Spinal cord (tissue), 10 donors: ENCODE data around the gene NKAIN4. TPM values are rescaled to one million over a fixed set of nuclear protein-coding genes. Genes with fewer than 3 reads are reported as not detected.
A peak's percentile ranks its signal among the peaks of the same experiment; 100 is the strongest.

Experiments
- DNase-seq, 6 donors: peaks; one replicate each; pipeline versions ENCODE4 v3.0.0 to v3.0.0-alpha.2; 2013 to 2015; ENCODE audit warnings: low spot score in 6 of 6, low read depth in 4 of 6
- H3K27ac ChIP-seq: one replicate; pipeline ENCODE4 v1.5.1; 2013; ENCODE audit warnings: low read depth, low read length, control low read depth
- H3K27me3 ChIP-seq: one replicate; pipeline ENCODE4 v1.6.1; 2013; ENCODE audit warnings: low read length; ENCODE audit not compliant: control insufficient read depth, insufficient read depth
- H3K36me3 ChIP-seq: one replicate; pipeline ENCODE4 v1.6.1; 2013; ENCODE audit warnings: low read length; ENCODE audit not compliant: control insufficient read depth, insufficient read depth
- H3K4me1 ChIP-seq: one replicate; pipeline ENCODE4 v1.6.1; 2013; ENCODE audit warnings: low read length; ENCODE audit not compliant: control insufficient read depth, insufficient read depth
- H3K4me3 ChIP-seq: one replicate; pipeline ENCODE4 v1.5.1; 2013; ENCODE audit warnings: low read depth, low read length, control low read depth
- H3K9me3 ChIP-seq: one replicate; pipeline ENCODE4 v1.6.1; 2013; ENCODE audit warnings: low read length; ENCODE audit not compliant: control insufficient read depth, insufficient read depth
- WGBS: methylation state at CpG from one replicate; pipeline ENCODE4 v1.1.5; 2013; ENCODE audit warnings: missing lambda C conversion rate; ENCODE audit not compliant: insufficient coverage; 5-methylcytosine and 5-hydroxymethylcytosine counted together
- polyA plus RNA-seq, 2 donors: library from polyadenylated mRNA; unstranded; fragments of 120-200 nt; gene quantifications; one replicate each; pipeline ENCODE4 v1.2.1, GENCODE V29; 2013; ENCODE audit not compliant: insufficient read length in 2 of 2
- total RNA-seq, 2 donors: library from RNA; depleted of rRNA in 1 of 2; stranded (reverse); fragments of 120-200 nt in 1 of 2; fragments of >200 nt in 1 of 2; gene quantifications; one replicate each; pipeline versions ENCODE4 v1.2.3 to v1.2.4, GENCODE V29; 2013 to 2014
- donor health status: healthy.

The NKAIN4 gene
- total and polyA plus RNA-seq, 4 donors = 38.7 to 153 (median 83.8) TPM

GRCh38 chr20:63260521-63260920, 6.3 kb upstream of the NKAIN4 start:
- H3K9me3 ChIP-seq = no peaks in the 10 kb centered on the region
- peaks cover 15% of the 10 kb centered on the region for H3K36me3 ChIP-seq
- peak overlapping the region; percentile 77 for H3K27ac ChIP-seq
- no peaks in the 10 kb centered on the region for H3K27me3 ChIP-seq
- H3K4me3 ChIP-seq = no peak overlapping the region
- DNase-seq = no peak
- WGBS = 83% methylated on average over 15 of the region's 15 CpGs
- peaks cover 92% of the 10 kb centered on the region for H3K4me1 ChIP-seq

GRCh38 chr20:63259734-63260460, 5.6 kb upstream of the NKAIN4 start:
- Histone ChIP-seq H3K4me1 (peaks cover 92% of the 10 kb centered on the region), H3K27ac (no peak overlapping the region), H3K4me3 (no peak overlapping the region), H3K9me3 (no peaks in the 10 kb centered on the region), H3K27me3 (peaks cover 2% of the 10 kb centered on the region), H3K36me3 (peaks cover 18% of the 10 kb centered on the region)
- WGBS = 76% methylated on average over 18 of the region's 25 CpGs
- no peak for DNase-seq

- H3K36me3 ChIP-seq = peaks cover 19% of the 10 kb centered on the region
- H3K4me3 ChIP-seq = no peak overlapping the region
- peaks cover 4% of the 10 kb centered on the region for H3K27me3 ChIP-seq
- H3K27ac ChIP-seq = peak overlapping the region; percentile 49
- peaks cover 85% of the 10 kb centered on the region for H3K4me1 ChIP-seq
- H3K9me3 ChIP-seq = no peaks in the 10 kb centered on the region
- 14% methylated on average over 8 of the region's 8 CpGs for WGBS
- peak in 2 of 6 donors; percentile 83 to 85 for DNase-seq
Measured at GRCh38 chr20:63258781-63259180, 4.5 kb upstream of the NKAIN4 start.

DNA sequence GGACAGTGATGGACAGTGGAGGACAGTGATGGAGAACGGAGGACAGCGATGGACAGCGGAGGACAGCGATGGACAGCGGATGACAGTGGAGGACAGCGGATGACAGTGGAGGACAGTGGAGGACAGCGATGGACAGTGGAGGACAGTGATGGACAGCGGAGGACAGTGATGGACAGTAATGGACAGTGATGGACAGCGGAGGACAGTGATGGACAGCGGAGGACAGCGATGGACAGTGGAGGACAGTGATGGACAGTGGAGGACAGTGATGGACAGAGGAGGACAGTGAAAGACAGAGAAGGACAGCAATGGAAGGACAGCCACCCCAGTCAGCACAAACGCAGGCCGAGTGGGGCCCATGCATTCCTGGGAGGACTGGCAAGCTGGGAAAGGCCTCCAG, 3.4 kb upstream of the NKAIN4 start:
- peaks cover 8% of the 10 kb centered on the region for H3K27me3 ChIP-seq
- no peak overlapping the region for H3K4me3 ChIP-seq
- peak overlapping the region; percentile 49 for H3K27ac ChIP-seq
- no peak for DNase-seq
- no peaks in the 10 kb centered on the region for H3K9me3 ChIP-seq
- H3K4me1 ChIP-seq = peaks cover 91% of the 10 kb centered on the region
- H3K36me3 ChIP-seq = peaks cover 19% of the 10 kb centered on the region
- WGBS = 88% methylated on average over 12 of the region's 13 CpGs

GRCh38 chr20:63256954-63257353, 2.7 kb upstream of the NKAIN4 start:
- Histone ChIP-seq H3K4me3 (no peak overlapping the region), H3K27me3 (peaks cover 8% of the 10 kb centered on the region), H3K36me3 (peaks cover 19% of the 10 kb centered on the region), H3K4me1 (peaks cover 91% of the 10 kb centered on the region), H3K27ac (no peak overlapping the region), H3K9me3 (no peaks in the 10 kb centered on the region)
- DNase-seq = no peak
- WGBS = 98% methylated on average over 4 of the region's 4 CpGs

- H3K9me3 ChIP-seq = no peaks in the 10 kb centered on the region
- H3K27me3 ChIP-seq = peaks cover 8% of the 10 kb centered on the region
- H3K27ac ChIP-seq = no peak overlapping the region
- DNase-seq = no peak
- WGBS = 67% methylated on average over 26 of the region's 31 CpGs
- peaks cover 90% of the 10 kb centered on the region for H3K4me1 ChIP-seq
- H3K4me3 ChIP-seq = no peak overlapping the region
- peaks cover 19% of the 10 kb centered on the region for H3K36me3 ChIP-seq
Measured at GRCh38 chr20:63255931-63256704, 1.9 kb upstream of the NKAIN4 start.

DNA sequence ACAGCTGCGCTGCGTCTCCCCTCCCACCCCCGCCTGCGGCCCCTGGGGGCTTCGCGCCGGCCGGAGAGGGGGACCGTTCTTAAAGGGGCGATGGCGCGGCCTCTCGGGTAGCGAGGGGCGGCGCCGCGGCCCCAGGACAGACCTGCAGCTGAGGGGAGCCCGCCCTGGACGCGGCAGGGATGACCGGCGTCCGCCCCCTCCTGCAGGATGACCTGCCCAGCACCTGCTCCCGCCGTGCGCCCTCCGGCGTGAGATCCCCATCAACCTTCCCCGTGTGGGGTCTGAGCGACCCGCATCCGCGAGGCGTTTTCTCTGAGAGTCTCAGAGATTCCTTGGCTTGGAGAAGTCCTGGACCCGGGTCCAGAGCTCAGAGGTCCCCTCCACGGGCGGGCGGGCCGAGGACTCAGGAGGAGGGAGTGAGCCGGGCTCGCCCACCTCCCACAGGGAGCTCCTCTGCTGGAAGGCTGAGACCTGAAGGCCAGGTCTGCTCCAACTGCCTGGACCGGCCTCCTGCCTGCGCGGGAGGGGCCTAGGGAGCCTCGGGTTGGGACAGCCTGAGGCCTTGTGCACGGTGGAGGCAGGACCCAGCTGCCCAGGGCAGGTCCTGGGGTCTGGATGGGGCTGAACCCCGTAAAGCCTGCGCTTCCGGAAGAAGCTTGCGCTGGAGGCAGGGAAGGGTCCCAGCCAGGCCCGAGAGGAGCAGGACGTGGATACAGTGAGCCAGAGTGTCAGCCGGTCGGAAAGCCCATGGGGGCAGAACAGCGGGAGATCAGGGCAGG, 532 bp upstream of the NKAIN4 start:
- Histone ChIP-seq H3K4me3 (peak overlapping the region; percentile 32), H3K27me3 (peaks cover 8% of the 10 kb centered on the region), H3K36me3 (peaks cover 22% of the 10 kb centered on the region), H3K9me3 (no peaks in the 10 kb centered on the region), H3K27ac (peak overlapping the region; percentile 57), H3K4me1 (peaks cover 88% of the 10 kb centered on the region)
- WGBS = 9% methylated on average over 56 of the region's 56 CpGs
- peak in 1 of 6 donors; percentile 68 for DNase-seq

DNA sequence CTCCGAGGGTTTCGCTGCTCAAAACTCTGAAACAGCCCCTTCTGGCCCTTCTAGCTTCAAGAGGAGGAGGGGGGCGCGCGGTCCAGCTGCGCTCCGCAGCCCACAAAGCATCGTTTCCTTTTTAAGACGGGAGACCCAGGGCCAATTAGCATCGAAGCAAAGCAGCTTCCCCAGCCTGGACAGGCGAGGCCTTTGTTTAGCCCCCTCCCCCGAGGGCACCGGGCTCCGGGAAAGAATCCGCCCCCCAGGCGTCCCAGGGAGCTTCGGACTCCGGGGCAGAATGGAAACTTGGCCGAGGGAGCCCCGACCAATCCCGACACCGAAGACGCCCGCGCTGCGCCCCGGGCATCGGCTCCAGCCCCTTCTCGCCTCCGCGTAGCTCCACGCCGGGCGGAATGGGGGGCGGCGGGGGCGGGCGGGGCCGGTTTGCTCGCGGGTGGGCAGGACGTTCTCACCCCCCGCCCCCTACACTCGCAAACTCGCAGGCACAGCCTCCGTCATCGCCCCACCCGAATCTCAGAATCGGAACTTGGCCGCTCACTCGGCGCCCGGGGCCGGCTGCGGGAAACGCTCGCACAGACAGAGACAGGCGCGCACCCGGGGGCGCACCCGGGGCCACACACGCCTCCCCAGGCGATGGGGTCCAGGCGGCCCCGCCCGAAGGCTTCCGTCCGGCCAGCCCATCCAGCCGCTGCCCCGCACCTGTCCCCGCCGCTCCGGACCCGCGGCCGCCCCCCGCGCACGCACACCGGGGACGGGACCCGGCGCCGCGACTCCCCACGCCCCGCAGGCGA, 628 bp downstream of the NKAIN4 start:
- H3K27me3 ChIP-seq = peaks cover 8% of the 10 kb centered on the region
- DNase-seq = peak in 2 of 6 donors; percentile 86 to 87
- WGBS = under 1% methylated on average over 88 of the region's 89 CpGs

GRCh38 chr20:63253065-63253437, 1.2 kb downstream of the NKAIN4 start:
- Histone ChIP-seq H3K4me3 (peak overlapping the region; percentile 54), H3K27ac (peak overlapping the region; percentile 85), H3K4me1 (peaks cover 88% of the 10 kb centered on the region), H3K9me3 (no peaks in the 10 kb centered on the region), H3K36me3 (peaks cover 38% of the 10 kb centered on the region), H3K27me3 (peaks cover 8% of the 10 kb centered on the region)
- 8% methylated on average over 16 of the region's 16 CpGs for WGBS
- peak in 2 of 6 donors; percentile 36 to 38 for DNase-seq

More for the DNA sequence above, 628 bp downstream of the NKAIN4 start:
- no peaks in the 10 kb centered on the region for H3K9me3 ChIP-seq
- peak overlapping the region; percentile 54 for H3K4me3 ChIP-seq
- H3K36me3 ChIP-seq = peaks cover 32% of the 10 kb centered on the region
- H3K4me1 ChIP-seq = peaks cover 88% of the 10 kb centered on the region
- H3K27ac ChIP-seq = peak overlapping the region; percentile 85
